ENCODE results near the gene STMND1.

The STMND1 gene

DNA sequence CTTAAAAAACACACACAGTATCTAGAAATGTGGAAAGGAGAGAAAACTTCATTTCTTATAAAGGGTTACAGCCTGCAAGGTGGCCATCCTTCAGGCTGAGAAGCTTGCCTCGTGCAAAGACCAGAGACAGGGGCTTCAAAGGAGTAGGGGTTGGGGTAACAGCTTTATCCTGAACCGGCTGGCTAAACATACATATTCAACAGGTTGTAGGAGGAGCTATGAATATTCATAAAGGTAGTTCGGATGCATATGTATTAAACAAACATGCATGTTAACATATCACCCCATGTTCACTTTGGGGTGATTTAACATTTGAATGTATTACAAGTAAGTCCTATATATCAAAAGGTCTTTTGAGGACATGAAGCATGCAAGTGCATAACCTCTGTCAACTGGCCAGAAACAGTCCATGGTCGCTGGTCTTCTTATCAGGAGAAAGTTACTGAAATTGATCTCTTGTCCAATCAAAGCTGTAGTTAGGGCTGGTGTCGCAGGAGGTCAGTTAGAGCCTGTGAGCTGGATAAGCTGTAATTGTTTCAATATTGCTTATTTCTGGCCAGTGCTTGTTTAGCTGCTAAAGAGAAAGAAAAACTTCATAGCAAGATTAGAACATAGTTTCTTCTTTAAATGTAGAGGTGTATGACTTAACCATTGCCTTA lies 2.3 kb upstream of the STMND1 start:
- no peak for DNase-seq

GRCh38 chr6:17100806-17101205 lies 1.0 kb upstream of the STMND1 start:
- no peak for DNase-seq

- no peak for DNase-seq
Measured at GRCh38 chr6:17102258-17102870, 514 bp downstream of the STMND1 start.

DNA sequence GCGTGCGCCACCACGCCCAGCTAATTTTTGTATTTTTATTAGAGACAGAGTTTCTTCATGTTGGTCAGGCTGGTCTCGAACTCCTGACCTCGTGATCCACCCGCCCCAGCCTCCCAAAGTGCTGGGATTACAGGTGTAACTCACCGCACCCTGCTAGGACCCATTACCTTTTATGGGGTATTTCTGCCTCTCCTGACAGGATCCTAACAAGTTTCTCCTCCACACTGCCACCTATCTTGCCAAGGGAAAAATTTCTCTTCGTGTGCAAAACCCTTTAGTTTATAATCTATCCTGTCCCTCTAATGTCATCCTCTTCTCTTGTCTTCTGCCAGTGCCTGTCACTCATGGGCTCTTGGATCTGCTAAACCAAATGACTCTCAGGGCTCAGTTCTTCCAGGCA lies 1.9 kb downstream of the STMND1 start:
- no peak for DNase-seq

- DNase-seq = no peak
Measured at GRCh38 chr6:17107863-17108262, 6.0 kb downstream of the STMND1 start.

GRCh38 chr6:17115251-17116116 lies 13.6 kb downstream of the STMND1 start:
- no peak for DNase-seq

GRCh38 chr6:17116117-17116440 lies 14.2 kb downstream of the STMND1 start:
- DNase-seq = no peak

- no peak for DNase-seq
Measured at GRCh38 chr6:17120019-17120418, 18.2 kb downstream of the STMND1 start.

- DNase-seq = no peak
Measured at GRCh38 chr6:17125407-17125806, 23.6 kb downstream of the STMND1 start.

DNA sequence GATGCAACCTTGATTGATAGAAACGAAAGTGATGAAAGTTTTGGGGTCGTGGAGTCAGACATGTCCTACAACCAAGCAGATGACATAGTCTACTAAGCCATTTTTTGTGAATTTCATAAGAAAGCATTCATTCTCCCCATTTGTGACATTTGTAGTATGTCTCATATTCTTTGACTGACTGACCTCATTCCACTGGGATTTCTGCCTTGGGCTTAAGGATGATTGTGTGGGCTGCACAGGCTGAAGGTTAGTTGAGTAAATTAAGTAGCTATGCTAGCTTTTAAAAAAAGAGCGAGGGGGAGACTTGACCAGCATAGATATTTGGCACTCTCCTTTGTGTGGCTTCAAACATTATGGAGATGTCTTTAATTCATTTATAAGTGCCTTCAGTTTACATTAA lies 28.9 kb downstream of the STMND1 start:
- no peak for DNase-seq

DNA sequence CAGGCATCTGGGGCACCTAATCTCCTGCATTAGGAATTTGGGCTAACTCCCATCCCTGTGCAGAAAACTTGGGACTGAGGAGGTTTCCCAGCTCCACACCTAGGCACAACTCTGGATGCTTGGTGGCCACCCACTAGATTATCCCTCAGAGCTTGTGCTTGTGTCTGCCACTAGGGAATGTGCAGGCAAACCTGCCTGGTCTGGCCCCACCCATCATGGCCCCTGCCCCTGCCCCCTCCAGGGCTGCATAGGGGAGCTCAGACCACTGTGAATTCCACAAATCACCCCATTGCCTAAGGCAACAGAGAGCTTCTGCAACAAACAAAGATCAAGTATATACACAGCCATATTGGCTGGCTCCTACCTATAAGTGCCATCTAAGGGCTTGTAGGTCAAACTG lies 31.1 kb downstream of the STMND1 start:
- no peak for DNase-seq

- DNase-seq = no peak
Measured at GRCh38 chr6:17138033-17138432, 36.2 kb downstream of the STMND1 start.

- no peak for DNase-seq
Measured at GRCh38 chr6:17144016-17144415, 42.2 kb downstream of the STMND1 start.

- DNase-seq = no peak
Measured at GRCh38 chr6:17149571-17149970, 47.7 kb downstream of the STMND1 start.

- no peak for DNase-seq
Measured at GRCh38 chr6:17150096-17150495, 48.2 kb downstream of the STMND1 start.

DNA sequence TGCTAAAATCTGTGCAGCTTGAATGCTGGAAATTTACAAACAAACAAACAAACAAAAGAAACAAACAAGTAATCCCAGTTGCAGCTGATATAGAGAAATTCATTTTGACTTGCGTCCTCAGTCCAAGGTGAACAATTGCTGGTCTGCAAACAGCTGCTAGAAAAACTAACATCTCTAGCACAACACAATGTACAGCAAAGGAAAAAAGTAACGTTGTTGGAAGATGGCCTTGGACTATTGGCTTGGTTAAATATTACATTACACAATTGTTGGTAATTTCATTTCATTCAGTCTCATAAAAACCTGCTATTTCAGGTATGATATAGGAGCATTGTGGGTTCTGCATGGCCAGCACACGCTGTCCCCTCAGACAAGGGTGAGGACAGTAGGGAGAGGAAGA lies 50.0 kb downstream of the STMND1 start:
- no peak for DNase-seq

DNA sequence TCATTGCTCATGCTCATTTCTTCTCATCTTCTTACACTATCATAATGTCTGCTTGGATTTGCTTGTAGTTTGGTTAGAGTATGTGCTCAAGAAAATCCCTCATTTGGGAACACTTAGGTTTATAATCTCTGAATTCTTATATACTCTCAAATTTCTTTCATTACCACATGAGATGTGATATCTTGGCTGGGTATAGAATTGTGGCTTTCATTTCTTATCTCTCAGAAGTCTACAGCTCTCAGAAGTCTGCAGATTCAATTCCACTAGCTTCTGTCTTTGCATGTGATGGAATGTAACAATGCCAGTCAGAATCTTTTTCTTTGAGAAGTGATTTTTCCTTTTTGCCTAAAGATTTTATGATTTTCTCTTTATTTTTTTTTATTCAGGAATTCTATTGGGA lies 50.9 kb downstream of the STMND1 start:
- no peak for DNase-seq

DNA sequence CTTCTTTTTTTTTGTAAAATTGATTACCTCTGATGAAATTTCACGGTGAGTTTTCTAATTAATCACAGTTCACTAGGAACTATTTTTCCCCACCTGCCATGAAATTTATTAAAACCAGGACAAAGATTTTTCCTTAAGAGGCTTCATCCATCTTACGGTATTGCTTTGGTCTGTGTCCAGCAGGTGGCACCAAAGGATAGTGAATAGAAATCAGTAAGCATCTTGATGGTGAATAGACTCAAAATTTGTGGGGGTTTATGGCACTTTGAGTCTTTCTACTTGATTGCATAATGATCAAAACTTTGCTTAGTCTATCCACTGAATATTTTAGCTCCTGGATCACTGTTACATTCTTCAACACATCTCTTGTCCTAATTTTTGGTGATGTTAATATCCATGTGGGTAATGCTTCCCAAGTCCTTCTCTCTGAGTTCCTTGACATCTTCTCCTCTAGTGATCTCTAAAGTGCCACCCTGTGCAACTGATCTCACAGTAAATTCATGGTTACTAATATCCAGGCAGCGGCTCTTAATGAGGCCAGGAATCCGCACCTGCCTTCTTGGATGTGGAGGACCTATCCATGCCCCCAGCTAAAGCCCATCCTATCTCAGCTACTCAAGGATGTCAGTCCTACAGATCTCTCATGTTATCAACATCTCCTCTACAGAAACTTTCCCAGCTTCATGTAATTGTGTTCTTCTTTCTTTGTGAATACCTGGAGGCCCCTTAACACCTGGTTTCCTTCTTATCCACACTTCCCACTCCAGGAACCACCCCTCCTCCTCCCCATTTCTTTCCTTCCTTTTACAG lies 54.5 kb downstream of the STMND1 start:
- peak; percentile 31 to 63 for DNase-seq

DNA sequence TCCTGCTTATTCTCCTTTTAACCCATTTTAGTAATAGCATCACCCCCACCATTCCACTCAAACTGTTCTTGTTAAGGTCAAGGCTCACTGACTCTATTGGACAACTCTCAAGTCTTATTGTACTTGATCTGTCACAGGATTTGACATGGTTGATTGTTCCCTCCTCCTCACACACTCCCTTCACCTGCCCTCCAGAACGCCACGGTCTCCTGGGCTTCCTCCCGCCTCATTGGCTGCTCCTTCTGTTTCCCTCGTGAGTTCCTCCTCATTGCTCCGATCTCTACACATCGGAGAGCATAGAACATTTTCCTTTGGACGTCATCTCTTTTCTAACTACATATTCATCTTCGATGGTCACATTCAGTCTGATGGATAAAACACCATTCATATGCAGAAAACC lies 55.1 kb downstream of the STMND1 start:
- DNase-seq = no peak

GRCh38 chr6:17157617-17158016 lies 55.8 kb downstream of the STMND1 start:
- DNase-seq = no peak

DNA sequence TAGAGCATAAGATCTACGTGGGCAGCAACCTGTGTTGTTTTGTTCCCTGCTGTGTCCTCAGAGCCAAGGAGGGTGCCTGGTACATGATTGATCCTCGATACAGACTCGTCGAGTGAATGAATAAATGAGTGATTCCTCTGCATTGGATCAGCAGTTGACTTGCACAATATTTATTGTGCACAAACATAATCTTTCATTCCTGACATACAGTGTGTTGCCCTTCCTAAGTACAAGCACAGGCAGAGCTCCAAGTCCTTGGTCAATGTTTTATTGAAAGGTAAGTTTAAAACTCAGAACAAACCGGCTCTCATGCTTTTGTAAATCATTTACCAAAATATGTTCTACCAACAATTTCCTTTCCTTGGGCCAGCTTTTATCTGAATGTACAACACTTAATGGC lies 57.4 kb downstream of the STMND1 start:
- DNase-seq = no peak

GRCh38 chr6:17161076-17161475 lies 59.2 kb downstream of the STMND1 start:
- no peak for DNase-seq

DNA sequence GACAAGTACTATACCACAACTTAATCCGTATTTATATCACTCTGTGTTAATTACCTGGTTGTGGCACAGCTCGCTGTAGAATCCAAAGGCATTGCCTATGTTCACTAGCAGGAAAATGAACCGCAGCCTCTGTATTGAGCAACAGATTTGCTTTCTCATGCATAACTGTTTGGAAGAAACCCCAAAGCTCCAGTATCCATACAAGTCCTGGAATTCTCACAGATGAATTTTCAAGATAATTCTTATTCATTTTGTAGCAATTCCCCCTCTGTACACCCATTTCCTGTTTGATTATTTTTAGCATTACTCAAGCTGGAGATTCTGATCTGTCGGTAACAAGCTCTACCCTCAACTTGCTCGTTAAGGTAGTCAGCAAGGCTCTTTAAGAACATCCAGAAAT lies 63.5 kb downstream of the STMND1 start:
- DNase-seq = no peak

Measured in CD4-positive, alpha-beta T cell treated with Interleukin-1 beta for 1 hour (primary cell).